ENCODE measurements around the gene IRS2.

DNA sequence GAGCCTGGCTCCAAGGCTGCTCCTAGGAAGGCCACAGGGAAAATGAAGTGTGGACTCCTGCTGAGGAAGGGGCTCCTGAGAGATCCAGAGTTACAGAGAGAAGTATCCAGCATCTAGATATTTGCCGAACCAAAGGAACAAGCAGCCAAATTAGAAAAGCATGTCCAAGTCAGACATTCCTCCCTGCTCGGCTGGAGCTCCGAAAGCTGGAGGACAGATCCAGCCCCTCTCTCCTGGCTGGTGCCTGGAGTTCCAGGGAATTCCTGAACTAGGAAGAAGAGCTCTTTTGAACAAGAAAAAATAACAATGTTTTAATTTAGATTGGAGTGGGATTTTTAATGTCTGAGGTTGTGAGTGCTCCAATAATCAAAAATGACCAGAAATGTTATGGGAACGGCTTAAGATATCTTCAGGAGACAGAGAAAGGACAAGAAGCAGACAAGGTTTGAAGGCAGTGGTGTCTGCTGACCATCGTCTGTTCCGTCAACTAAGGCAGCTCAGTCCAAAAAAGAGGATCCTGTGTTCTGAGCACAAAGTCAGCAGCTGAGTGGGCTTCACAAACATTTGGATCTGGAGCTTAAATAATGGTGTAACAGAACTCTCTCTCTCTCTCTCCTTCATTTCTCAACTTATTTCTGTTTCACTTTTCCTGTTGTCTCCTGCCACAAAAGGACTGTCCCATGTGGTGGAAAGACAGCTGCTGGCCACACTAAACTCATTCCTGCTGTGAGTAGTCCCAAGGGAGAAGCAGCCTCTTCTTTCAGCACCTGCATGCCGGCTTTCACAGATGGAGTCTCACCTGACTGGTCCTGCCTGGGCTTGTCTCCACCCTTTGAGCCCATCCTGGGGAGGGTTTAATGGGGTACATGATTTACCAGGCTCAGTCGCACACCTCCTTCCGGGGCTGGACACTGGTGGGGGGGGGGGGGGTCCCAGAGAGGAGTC is 31.5 kb upstream of the IRS2 start:
- TF ChIP-seq EZH2phosphoT487 (IDR thresholded peaks at IDR 0.05; ENCODE audit: insufficient read depth, low read depth) (no peak), EZH2 (IDR thresholded peaks at IDR 0.05; ENCODE audit: insufficient read depth, poor library complexity, severe bottlenecking) (no peak)
